Uterus (tissue), 2 donors: ENCODE results near the gene CDH13.

Experiments used
- CTCF ChIP-seq, 4 experiments: fragments of 200-600 bp in 2 of 4; fragments of 450-650 bp in 2 of 4; sonication (generic) in 2 of 4; IDR thresholded peaks; one replicate each; pipeline ENCODE4 v1.5.1; 2016 to 2019; ENCODE audit warnings: antibody characterized with exemption in 4 of 4, mild to moderate bottlenecking in 2 of 4, moderate library complexity in 1 of 4
- POLR2A ChIP-seq, 2 donors: fragments of 450-650 bp; IDR thresholded peaks; one replicate each; pipeline ENCODE4 v1.6.1; 2016; ENCODE audit warnings: antibody characterized with exemption in 2 of 2, mild to moderate bottlenecking in 1 of 2, moderate library complexity in 1 of 2

GRCh38 chr16:82876951-82877350 lies 250.2 kb downstream of the CDH13 start:
- TF ChIP-seq CTCF (IDR thresholded peaks at IDR 0.05) (no peak), POLR2A (IDR thresholded peaks at IDR 0.05) (no peak)
